Midbrain (tissue), 1 donor: Measurements from ENCODE around the gene TUBB3.

Experiments used
- DNase-seq: peaks from one replicate; lab custom pipeline; 2025; lab: John Stamatoyannopoulos, UW

The TUBB3 gene

DNA sequence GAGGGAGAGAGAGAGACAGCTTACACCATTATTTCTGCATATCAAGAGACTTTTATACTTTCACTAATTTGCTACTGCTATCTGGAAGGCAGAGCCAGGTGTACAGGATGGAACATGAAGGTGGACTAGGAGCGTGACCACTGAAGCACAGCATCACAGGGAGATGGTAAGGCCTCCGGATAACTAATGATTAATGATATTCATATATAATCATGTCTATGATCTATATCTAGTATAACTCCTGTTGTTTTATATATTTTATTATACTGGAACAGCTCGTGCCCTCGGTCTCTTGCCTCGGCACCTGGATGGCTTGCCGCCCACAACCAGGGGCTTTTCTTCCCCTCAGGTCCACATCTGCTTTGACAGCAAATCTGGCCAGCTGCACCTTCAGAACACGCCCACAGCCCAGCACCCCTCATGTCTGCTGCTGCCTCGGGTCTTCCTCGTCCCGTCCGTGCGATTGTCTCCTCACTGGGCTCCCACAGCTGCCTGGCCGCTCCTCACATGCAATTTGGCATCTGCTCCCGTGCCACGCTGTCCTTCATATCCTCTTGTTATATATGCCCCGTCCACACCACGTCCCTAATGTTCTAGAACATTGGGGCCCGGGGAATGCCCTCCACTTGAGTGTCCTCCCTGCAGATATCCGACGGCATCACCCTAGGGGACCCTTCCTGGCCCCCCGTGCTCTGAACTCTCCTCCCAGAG is 15.2 kb downstream of the TUBB3 start:
- no peak for DNase-seq

DNA sequence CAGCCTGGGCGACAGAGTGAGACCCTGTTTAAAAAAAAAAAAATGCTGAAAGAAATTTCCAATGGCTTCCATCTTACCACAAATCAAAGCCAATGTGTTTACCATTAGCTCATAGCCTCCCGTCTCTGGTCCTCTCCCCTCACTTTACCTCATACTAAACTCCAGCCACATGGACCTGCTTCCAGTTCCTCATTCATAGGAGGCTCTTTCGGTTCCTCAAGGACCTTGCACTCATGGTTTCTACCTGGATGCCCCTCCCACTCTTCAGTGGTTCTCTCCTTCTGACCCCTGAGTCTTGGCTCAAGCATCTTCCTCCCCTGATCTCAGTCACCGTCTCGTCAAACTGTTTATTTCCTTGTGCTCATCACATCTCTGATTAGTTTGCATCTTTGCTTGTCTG is 21.6 kb downstream of the TUBB3 start:
- DNase-seq: no peak

DNA sequence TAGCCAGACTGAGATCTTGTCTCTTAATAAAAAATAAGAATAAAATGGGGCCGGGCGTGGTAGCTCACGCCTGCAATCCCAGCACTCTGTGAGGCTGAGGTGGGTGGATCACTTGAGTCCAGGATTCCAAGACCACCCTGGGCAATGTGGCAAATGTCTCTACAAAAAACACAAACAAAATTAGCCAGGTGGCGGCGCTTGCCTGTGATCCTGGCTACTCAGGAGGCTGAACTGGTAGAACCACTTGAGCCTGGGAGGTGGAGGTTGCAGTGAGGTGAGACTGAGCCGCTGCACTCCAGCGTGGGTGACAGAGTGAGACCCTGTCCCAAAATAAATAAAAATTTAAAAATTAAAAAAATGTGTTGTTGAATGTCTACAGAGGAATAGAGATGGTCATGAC is 22.5 kb downstream of the TUBB3 start:
- DNase-seq: no peak

- no peak for DNase-seq
Observed at GRCh38 chr16:89946515-89946914, 23.4 kb downstream of the TUBB3 start.

DNA sequence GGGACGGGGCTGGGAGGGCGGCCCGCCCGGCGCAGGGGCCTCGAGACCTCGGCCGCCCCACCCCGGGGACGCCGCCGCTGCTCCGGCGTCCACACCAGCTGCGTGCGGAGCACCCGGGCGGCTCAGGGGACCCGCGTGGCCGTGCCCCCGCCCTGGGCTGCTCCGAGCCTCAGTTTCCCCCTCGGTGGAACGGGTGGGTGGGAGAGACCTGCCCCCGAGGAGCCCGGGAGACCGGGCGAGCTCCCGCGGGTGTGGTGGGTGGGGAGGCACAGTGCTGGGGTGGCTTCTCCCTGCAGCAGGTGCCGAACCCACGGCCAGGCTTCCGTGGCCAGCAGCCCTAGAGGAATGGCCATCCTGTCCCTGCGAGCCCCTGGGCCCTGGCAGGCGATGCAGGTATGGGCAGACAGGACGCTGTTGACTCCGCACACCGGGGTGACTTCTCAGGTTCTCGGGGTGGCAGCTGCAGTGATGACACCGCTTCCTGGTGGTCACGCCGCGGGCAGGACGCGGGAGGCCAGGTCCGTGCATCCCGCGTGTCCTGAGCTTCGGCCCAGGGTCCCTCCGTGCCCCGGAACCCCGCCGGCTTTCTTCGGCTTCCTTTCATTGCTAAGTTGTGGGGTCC is 26.1 kb downstream of the TUBB3 start:
- no peak for DNase-seq

GRCh38 chr16:89949756-89950155 is 26.6 kb downstream of the TUBB3 start:
- DNase-seq: no peak

- DNase-seq: no peak
Observed at GRCh38 chr16:89951509-89951908, 28.4 kb downstream of the TUBB3 start.

DNA sequence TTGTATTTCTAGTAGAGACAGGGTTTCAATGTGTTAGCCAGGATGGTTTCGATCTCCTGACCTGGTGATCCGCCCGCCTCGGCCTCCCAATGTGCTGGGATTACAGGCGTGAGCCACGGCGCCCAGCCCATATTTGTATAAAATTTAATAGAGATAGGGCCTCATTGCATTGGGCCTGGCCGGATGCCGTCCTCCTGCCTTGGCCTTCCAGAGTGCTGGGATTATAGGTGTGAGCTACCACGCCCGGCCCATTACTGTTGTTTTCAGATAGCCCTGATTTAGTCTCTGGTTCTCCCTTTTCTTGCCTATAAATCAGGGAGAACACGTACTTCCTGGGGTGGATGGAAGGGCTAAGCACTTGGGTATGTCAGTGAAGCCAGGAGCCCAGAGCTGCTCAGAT is 28.9 kb downstream of the TUBB3 start:
- no peak for DNase-seq

DNA sequence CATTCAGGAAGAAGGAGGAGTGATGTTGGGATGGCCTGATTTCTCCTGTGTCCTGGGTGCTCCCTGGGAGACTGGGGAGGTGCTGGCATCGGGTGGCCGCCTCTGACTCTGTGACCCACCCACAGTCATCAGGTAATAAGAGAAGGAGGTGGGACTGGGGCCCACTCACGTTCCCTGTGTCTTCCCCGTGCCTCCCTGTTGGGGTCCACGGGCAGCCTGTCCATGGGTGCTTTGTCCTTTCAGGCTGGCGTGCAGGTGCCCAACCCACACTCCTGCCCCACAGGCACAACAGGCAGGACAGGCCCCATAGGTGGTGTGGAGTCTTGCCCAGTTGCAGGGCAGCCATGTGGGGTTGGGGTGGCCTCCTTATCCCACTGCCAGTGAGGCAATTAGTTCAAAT is 29.4 kb downstream of the TUBB3 start:
- no peak for DNase-seq

DNA sequence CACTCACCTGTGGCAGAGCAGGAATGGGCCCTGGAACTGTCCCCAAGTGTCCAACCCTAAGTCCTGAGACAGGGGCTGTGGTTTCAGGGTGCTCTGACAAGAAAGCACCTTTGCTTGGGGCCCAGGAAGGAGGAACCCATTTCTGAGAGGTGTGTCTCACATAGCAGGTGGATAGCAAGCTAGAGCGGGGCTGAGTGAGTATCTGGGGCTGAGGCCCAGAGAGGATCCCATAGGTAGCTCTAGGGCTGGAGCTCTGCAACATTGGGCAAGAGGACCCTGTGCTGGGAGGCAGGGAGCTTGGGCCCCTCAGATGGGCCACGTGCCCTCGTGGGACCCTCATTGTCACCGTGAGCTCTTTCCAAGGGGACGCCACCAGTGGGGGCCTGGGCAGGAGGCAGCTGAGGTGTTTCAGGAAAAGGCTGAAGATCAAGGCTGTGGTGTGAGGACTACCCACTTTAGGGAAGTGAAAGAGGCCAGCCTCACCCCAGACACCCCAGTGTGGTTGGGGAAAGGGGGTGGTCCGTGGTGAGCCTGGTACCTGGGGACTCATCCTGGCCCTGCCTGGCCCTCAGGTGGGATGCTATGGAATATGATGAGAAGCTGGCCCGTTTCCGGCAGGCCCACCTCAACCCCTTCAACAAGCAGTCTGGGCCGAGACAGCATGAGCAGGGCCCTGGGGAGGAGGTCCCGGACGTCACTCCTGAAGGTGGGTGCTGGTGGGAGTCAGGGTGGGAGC is 30.7 kb downstream of the TUBB3 start:
- DNase-seq: no peak

GRCh38 chr16:89954462-89954861 is 31.3 kb downstream of the TUBB3 start:
- DNase-seq: no peak

- no peak for DNase-seq
Observed at GRCh38 chr16:89955001-89955685, 32.0 kb downstream of the TUBB3 start.

- DNase-seq: no peak
Observed at GRCh38 chr16:89956505-89957215, 33.5 kb downstream of the TUBB3 start.

- no peak for DNase-seq
Observed at GRCh38 chr16:89957216-89957785, 34.2 kb downstream of the TUBB3 start.

- peak; percentile 17 for DNase-seq
Observed at GRCh38 chr16:89958068-89958467, 34.9 kb downstream of the TUBB3 start.

- no peak for DNase-seq
Observed at GRCh38 chr16:89958596-89958995, 35.5 kb downstream of the TUBB3 start.

GRCh38 chr16:89960966-89961365 is 37.8 kb downstream of the TUBB3 start:
- no peak for DNase-seq

GRCh38 chr16:89961920-89962319 is 38.8 kb downstream of the TUBB3 start:
- DNase-seq: no peak

- DNase-seq: no peak
Observed at GRCh38 chr16:89962754-89963498, 39.8 kb downstream of the TUBB3 start.

- no peak for DNase-seq
Observed at GRCh38 chr16:89964201-89964600, 41.1 kb downstream of the TUBB3 start.
